HL-60 (cell line): Measurements from ENCODE around the gene DHCR24.

Experiments
- GABPA ChIP-seq: IDR thresholded peaks from 2 replicates; pipeline ENCODE4 v1.6.1; 2012; ENCODE audit warnings: low read depth
- POLR2AphosphoS5 ChIP-seq: IDR thresholded peaks from 2 replicates; pipeline ENCODE4 v1.6.1; 2012; ENCODE audit warnings: low read depth
- SPI1 ChIP-seq: IDR thresholded peaks from 2 replicates; pipeline ENCODE4 v1.6.1; 2012; ENCODE audit warnings: low read depth, mild to moderate bottlenecking, borderline replicate concordance
- TF ChIP-seq, protein P1 (sequence below): IDR thresholded peaks from one replicate; pipeline ENCODE4 v1.5.1; 2011; ENCODE audit warnings: low read length, control low read depth, inconsistent platforms; ENCODE audit not compliant: insufficient read depth
- TF ChIP-seq, protein P2 (sequence below): IDR thresholded peaks from 2 replicates; pipeline ENCODE4 v1.6.1; 2012; ENCODE audit warnings: low read depth; ENCODE audit not compliant: insufficient replicate concordance

DNA sequence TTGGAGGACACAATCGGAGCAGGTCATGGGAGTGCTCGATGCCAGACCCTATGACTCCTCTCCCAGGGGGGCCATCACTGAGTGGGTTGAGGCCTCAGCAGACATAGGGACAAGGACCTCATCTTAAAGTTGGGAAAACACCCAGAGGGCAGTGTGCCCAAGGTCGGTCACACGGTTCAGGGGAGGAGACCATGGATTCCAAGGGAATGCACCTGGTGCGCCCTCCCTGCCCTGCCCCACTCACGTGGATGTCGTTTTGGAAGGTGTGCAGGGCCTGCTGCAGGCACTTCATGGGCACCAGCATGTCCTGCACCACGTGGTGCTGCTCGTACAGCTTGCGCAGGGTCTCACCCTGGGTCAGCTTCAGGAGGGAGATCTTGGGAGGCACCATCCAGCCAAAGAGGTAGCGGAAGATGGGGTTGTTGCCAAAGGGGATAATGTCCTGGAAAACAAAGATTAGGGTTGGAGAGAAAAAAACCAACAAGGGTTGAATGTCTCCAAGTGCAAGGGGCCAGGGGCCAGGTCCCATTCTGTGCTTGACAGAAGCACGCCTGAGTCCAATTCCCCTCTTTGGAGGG, 33.1 kb downstream of the DHCR24 start:
- TF ChIP-seq, protein P1, sequence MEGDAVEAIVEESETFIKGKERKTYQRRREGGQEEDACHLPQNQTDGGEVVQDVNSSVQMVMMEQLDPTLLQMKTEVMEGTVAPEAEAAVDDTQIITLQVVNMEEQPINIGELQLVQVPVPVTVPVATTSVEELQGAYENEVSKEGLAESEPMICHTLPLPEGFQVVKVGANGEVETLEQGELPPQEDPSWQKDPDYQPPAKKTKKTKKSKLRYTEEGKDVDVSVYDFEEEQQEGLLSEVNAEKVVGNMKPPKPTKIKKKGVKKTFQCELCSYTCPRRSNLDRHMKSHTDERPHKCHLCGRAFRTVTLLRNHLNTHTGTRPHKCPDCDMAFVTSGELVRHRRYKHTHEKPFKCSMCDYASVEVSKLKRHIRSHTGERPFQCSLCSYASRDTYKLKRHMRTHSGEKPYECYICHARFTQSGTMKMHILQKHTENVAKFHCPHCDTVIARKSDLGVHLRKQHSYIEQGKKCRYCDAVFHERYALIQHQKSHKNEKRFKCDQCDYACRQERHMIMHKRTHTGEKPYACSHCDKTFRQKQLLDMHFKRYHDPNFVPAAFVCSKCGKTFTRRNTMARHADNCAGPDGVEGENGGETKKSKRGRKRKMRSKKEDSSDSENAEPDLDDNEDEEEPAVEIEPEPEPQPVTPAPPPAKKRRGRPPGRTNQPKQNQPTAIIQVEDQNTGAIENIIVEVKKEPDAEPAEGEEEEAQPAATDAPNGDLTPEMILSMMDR: no peak
- TF ChIP-seq POLR2AphosphoS5 (no peak), GABPA (no peak), SPI1 (no peak)
- TF ChIP-seq, protein P2, sequence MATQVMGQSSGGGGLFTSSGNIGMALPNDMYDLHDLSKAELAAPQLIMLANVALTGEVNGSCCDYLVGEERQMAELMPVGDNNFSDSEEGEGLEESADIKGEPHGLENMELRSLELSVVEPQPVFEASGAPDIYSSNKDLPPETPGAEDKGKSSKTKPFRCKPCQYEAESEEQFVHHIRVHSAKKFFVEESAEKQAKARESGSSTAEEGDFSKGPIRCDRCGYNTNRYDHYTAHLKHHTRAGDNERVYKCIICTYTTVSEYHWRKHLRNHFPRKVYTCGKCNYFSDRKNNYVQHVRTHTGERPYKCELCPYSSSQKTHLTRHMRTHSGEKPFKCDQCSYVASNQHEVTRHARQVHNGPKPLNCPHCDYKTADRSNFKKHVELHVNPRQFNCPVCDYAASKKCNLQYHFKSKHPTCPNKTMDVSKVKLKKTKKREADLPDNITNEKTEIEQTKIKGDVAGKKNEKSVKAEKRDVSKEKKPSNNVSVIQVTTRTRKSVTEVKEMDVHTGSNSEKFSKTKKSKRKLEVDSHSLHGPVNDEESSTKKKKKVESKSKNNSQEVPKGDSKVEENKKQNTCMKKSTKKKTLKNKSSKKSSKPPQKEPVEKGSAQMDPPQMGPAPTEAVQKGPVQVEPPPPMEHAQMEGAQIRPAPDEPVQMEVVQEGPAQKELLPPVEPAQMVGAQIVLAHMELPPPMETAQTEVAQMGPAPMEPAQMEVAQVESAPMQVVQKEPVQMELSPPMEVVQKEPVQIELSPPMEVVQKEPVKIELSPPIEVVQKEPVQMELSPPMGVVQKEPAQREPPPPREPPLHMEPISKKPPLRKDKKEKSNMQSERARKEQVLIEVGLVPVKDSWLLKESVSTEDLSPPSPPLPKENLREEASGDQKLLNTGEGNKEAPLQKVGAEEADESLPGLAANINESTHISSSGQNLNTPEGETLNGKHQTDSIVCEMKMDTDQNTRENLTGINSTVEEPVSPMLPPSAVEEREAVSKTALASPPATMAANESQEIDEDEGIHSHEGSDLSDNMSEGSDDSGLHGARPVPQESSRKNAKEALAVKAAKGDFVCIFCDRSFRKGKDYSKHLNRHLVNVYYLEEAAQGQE: no peak
